ENCODE data around the gene SNX11. TPM values are rescaled to one million over a fixed set of nuclear protein-coding genes. Genes with fewer than 3 reads are reported as not detected.

SNX11 gene
- total and polyA plus RNA-seq, 2 donors: 7.3 to 20.7 TPM

GRCh38 chr17:48102798-48103715, 4.5 kb upstream of the SNX11 start:
- no peak overlapping the region for H3K4me3 ChIP-seq (ENCODE audit: low read depth, low read length)
- H3K4me1 ChIP-seq (ENCODE audit: insufficient read depth): no peaks in the 10 kb centered on the region
- H3K36me3 ChIP-seq (ENCODE audit: insufficient read depth): no peaks in the 10 kb centered on the region
- WGBS: 77% methylated on average over 14 of the region's 14 CpGs
- no peak overlapping the region for H3K27ac ChIP-seq (ENCODE audit: low read depth)
- DNase-seq (ENCODE audit: extremely low spot score): no peak

DNA sequence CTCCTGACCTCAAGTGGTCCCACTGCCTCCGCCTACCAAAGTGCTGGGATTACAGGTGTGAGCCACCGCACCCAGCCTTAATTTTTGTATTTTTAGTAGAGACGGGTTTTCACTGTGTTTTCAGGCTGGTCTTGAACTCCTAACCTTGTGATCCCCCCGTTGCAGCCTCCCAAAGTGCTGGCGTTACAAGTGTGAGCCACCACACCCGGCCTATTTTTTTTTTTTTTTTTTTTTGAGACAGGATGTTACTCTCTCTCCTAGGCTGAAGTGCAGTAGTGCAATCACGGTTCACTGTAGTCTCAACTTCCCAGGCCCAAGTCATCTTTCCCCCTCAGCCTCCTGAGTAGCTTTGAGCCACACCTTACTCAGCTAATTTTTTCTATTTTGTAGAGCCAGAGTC, 3.1 kb upstream of the SNX11 start:
- no peak overlapping the region for H3K27ac ChIP-seq (ENCODE audit: low read depth)
- 89% methylated on average over 7 of the region's 7 CpGs for WGBS

DNA sequence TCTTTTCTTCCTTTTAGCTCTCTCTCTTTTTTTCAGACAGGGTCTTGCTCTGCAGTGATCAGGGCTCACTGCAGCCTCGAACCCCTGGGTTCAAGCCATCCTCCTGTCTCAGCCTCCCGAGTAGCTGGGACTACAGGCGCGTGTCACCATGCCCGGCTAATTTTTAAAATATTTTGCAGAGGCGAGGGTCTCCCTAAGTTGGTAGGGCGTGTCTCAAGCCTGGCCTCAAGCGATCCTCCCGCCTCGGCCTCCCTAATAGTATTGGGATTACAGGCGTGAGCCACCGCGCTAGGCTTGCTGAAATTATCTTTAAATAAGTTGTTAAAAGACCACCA, 797 bp upstream of the SNX11 start:
- 44% methylated on average over 13 of the region's 13 CpGs for WGBS
- DNase-seq (ENCODE audit: extremely low spot score): no peak
- Histone ChIP-seq H3K36me3 (ENCODE audit: insufficient read depth) (no peaks in the 10 kb centered on the region), H3K4me3 (ENCODE audit: low read depth, low read length) (peak overlapping the region; percentile 68), H3K27ac (ENCODE audit: low read depth) (peak overlapping the region; percentile 97), H3K4me1 (ENCODE audit: insufficient read depth) (no peaks in the 10 kb centered on the region)

More for the DNA sequence above, 3.1 kb upstream of the SNX11 start:
- no peak for DNase-seq (ENCODE audit: extremely low spot score)
- Histone ChIP-seq H3K36me3 (ENCODE audit: insufficient read depth) (no peaks in the 10 kb centered on the region), H3K4me1 (ENCODE audit: insufficient read depth) (no peaks in the 10 kb centered on the region), H3K4me3 (ENCODE audit: low read depth, low read length) (no peak overlapping the region)

DNA sequence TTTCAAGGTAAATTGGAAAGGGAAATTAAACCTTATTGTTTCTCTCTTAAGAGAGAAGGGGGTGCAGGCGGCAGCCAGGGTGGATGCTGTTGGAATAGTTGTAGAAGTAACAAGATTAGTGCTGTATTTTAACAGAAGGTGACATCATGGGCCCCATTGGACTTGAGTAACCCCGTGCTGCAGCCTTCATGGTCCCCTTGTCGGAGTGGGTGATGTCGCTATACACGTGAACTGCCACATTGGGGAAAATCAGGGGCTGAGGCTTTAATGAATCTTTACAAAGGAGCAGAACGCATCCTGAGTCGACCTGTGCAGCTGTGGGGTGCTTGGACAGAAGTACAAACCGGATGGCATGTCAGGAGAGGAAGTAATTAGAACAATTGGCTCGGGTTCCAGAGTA, 3.2 kb downstream of the SNX11 start:
- Histone ChIP-seq H3K27ac (ENCODE audit: low read depth) (no peak overlapping the region), H3K36me3 (ENCODE audit: insufficient read depth) (no peaks in the 10 kb centered on the region), H3K4me3 (ENCODE audit: low read depth, low read length) (no peak overlapping the region), H3K4me1 (ENCODE audit: insufficient read depth) (no peaks in the 10 kb centered on the region)
- WGBS: 81% methylated on average over 9 of the region's 9 CpGs
- no peak for DNase-seq (ENCODE audit: extremely low spot score)

DNA sequence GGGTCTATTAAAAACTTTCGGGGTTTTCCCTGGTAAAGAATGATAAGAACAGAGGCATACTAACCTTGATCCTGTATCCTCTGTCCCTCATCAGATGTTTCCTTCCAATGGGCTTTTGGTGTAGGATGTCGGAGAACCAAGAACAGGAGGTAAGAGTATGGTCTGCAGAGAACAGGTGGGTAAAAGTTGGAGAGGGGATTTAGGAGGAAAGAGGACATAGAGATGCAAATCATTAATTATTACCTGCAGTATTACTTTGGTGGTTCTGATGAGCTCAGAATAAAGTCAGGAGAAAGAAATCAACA, 4.3 kb downstream of the SNX11 start:
- DNase-seq (ENCODE audit: extremely low spot score): no peak
- Histone ChIP-seq H3K4me3 (ENCODE audit: low read depth, low read length) (no peak overlapping the region), H3K36me3 (ENCODE audit: insufficient read depth) (no peaks in the 10 kb centered on the region), H3K27ac (ENCODE audit: low read depth) (no peak overlapping the region), H3K4me1 (ENCODE audit: insufficient read depth) (no peaks in the 10 kb centered on the region)
- 83% methylated on average over 2 of the region's 2 CpGs for WGBS

DNA sequence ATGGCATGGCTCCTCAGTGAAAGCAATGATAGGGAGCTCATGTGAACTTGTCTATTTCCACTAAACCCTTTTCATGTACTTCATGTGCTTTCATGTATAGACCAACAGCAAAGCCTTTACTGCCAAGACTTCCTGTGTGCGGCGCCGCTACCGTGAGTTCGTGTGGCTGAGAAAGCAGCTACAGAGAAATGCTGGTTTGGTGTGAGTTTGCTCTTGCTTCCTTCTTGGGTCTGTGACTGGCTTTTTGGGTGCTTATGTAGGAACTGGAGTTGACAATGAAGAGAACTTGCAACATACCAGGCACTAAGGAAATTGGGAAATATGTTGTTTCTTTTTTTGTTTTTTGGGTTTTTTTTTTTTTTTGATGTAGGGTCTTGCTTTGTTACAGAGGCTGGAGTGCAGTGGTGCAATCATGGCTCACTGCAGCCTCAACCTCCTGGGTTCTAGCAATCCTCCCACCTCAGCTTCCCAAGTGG, 5.7 kb downstream of the SNX11 start:
- peaks cover 3% of the 10 kb centered on the region for H3K36me3 ChIP-seq (ENCODE audit: insufficient read depth)
- H3K4me1 ChIP-seq (ENCODE audit: insufficient read depth): no peaks in the 10 kb centered on the region
- 91% methylated on average over 5 of the region's 5 CpGs for WGBS
- H3K27ac ChIP-seq (ENCODE audit: low read depth): no peak overlapping the region
- no peak overlapping the region for H3K4me3 ChIP-seq (ENCODE audit: low read depth, low read length)
- no peak for DNase-seq (ENCODE audit: extremely low spot score)

GRCh38 chr17:48121923-48122664, 14.5 kb downstream of the SNX11 start:
- H3K4me3 ChIP-seq (ENCODE audit: low read depth, low read length): no peak overlapping the region
- WGBS: 81% methylated on average over 9 of the region's 9 CpGs
- H3K4me1 ChIP-seq (ENCODE audit: insufficient read depth): no peaks in the 10 kb centered on the region
- no peak overlapping the region for H3K27ac ChIP-seq (ENCODE audit: low read depth)
- DNase-seq (ENCODE audit: extremely low spot score): no peak
- H3K36me3 ChIP-seq (ENCODE audit: insufficient read depth): peaks cover 7% of the 10 kb centered on the region

GRCh38 chr17:48122665-48123045, 15.1 kb downstream of the SNX11 start:
- 84% methylated on average over 3 of the region's 3 CpGs for WGBS
- Histone ChIP-seq H3K4me3 (ENCODE audit: low read depth, low read length) (no peak overlapping the region), H3K36me3 (ENCODE audit: insufficient read depth) (peaks cover 4% of the 10 kb centered on the region), H3K27ac (ENCODE audit: low read depth) (no peak overlapping the region), H3K4me1 (ENCODE audit: insufficient read depth) (no peaks in the 10 kb centered on the region)
- no peak for DNase-seq (ENCODE audit: extremely low spot score)

DNA sequence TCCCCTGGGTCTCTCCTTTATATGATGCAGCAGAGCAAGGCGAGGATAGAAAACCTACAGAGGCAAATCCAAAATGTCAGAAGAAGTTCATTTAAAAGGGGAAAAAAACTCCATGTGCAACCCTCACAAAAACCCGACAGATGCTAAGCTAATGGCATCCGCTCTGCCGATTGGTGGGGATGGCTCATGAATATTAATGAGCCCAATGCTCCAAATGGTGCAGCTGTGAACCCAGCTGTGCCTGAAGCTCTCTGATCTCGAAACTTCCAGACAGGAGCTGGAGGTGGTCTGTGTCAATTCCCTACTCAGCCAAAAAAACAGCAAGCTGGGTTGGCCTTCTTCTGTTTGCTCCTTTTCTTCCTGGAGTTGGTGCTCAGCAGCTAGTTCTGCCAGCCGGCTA, 15.5 kb downstream of the SNX11 start:
- Histone ChIP-seq H3K27ac (ENCODE audit: low read depth) (no peak overlapping the region), H3K36me3 (ENCODE audit: insufficient read depth) (peaks cover 4% of the 10 kb centered on the region), H3K4me3 (ENCODE audit: low read depth, low read length) (no peak overlapping the region), H3K4me1 (ENCODE audit: insufficient read depth) (no peaks in the 10 kb centered on the region)
- WGBS: 74% methylated on average over 6 of the region's 6 CpGs
- no peak for DNase-seq (ENCODE audit: extremely low spot score)

DNA sequence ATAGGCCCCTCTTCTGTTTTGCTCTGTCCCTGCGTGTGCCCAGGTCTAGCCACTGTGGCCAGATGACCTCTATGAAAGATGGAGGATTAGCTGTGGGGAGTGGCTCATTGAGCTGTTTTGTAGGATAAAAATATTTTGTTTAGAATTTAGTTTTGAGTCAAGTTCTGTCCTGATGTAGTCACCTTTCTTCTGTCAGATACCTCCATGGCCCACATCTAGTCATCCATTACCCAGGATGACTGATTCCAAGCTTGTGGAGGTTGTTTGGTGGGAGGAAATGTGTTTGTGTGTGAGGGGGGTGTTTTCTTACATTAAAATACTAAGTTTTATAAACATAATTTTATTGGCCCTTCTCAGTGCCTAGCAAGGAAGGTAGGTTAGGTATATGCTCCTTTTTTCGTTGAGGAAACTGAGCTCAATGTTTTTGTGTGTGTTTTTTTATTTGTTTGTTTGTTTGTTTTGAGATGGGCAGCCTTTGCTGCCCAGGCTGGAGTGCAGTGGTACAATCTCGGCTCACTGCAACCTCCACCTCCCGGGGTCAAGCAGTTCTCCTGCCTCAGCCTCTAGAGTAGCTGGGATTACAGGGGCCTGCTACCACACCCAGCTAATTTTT, 16.3 kb downstream of the SNX11 start:
- WGBS: 92% methylated on average over 4 of the region's 4 CpGs
- no peak for DNase-seq (ENCODE audit: extremely low spot score)
- peaks cover 4% of the 10 kb centered on the region for H3K36me3 ChIP-seq (ENCODE audit: insufficient read depth)
- H3K4me1 ChIP-seq (ENCODE audit: insufficient read depth): no peaks in the 10 kb centered on the region
- H3K27ac ChIP-seq (ENCODE audit: low read depth): no peak overlapping the region
- no peak overlapping the region for H3K4me3 ChIP-seq (ENCODE audit: low read depth, low read length)

DNA sequence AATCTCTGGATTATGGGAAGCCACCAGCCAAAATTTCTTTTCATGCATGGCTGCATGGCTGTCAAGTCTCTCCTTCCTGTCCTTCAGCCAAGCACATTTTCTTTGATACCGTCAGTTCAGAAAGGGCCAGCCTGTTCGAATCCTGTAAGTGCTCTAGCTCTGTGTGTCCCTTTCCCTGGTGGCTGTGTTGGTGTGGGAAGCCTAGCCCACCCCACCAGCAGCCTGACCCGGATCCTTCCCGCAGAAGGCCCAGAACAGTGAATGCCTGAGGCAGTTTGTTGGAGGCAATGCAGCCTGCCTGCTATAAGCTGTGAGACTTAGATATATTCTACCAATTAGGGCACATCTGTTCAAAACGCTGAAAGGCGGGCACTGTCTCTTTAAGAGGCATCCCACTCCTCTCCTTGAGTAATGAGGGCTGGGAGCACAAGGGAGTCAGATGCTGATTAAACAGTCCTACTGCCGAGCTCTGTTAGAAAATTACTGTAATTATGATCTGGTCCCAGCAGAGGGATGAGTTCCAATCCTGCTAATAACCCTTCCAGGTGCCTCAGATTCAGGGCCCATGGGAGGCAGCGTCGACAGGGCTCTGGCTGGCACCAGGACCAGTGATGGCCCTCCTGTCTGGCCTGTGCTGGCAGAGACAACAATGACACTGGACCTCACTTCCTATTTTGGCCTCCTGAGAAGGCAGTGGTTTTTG, 18.4 kb downstream of the SNX11 start:
- no peaks in the 10 kb centered on the region for H3K4me1 ChIP-seq (ENCODE audit: insufficient read depth)
- peaks cover 2% of the 10 kb centered on the region for H3K36me3 ChIP-seq (ENCODE audit: insufficient read depth)
- H3K4me3 ChIP-seq (ENCODE audit: low read depth, low read length): no peak overlapping the region
- WGBS: 53% methylated on average over 9 of the region's 9 CpGs
- no peak for DNase-seq (ENCODE audit: extremely low spot score)
- no peak overlapping the region for H3K27ac ChIP-seq (ENCODE audit: low read depth)

DNA sequence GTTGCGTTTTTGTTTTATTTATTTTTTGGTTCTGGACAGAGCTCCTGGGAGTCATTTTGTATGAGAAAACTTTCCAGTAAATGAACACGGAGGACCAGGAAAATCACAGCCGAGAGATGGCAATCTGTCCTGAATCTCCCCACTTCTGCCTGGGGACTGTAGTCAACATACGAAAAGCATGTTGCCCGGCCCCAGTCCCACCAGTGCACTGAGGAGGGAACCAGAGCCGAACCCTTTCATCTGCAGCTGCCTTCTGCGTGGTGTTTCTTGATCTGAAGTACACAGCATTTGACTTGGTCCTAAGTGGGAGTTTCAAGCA, 18.9 kb downstream of the SNX11 start:
- DNase-seq (ENCODE audit: extremely low spot score): no peak
- Histone ChIP-seq H3K27ac (ENCODE audit: low read depth) (no peak overlapping the region), H3K4me3 (ENCODE audit: low read depth, low read length) (no peak overlapping the region), H3K36me3 (ENCODE audit: insufficient read depth) (peaks cover 2% of the 10 kb centered on the region), H3K4me1 (ENCODE audit: insufficient read depth) (no peaks in the 10 kb centered on the region)
- 80% methylated on average over 7 of the region's 7 CpGs for WGBS

DNA sequence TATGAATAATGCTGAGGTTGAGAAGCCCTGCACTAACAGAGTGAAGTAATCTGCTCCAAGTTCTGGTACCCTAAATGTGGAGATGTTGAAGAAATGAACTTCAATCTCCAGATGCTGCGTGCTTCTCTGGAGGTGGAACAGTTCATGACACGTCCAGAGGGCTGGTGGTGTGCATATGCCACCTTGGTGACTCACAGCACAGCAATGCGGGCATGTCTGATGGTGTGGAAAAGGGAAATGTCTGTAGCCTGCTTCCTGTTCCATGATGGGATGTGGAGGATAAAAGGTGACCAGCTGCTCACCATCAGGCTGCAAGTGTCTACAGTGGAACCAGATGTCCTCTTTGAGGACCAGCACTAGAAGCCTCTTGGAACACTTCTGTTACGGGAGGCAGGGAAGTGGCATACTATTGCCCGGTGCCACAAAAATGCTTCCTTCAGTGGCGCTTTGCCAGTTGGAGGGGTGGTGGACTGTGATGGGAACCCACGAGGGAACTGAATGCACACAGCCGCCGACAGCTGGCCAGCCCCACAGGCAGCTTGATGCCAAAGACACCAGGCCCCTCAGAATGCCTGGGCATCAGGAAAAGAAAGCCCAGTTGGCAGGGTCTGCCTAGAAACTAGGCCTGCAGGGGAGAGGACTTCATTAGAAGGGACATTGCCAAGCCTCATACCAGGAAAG, 19.9 kb downstream of the SNX11 start:
- 76% methylated on average over 9 of the region's 9 CpGs for WGBS
- DNase-seq (ENCODE audit: extremely low spot score): no peak
- no peaks in the 10 kb centered on the region for H3K4me1 ChIP-seq (ENCODE audit: insufficient read depth)
- H3K36me3 ChIP-seq (ENCODE audit: insufficient read depth): peaks cover 2% of the 10 kb centered on the region
- H3K4me3 ChIP-seq (ENCODE audit: low read depth, low read length): no peak overlapping the region
- H3K27ac ChIP-seq (ENCODE audit: low read depth): no peak overlapping the region
